Cardiac fibroblast (primary cell): ENCODE data around the gene CAV3.

ENCODE experiments used
- DNase-seq, 2 donors: peaks; one replicate each; pipeline versions ENCODE4 v3.0.0 to v3.0.0-alpha.2; 2010; ENCODE audit warnings: low read depth in 2 of 2
- H3K4me3 ChIP-seq, 2 donors: replicated peaks in 1 of 2; 1 replicate in 1 of 2; 2 replicates in 1 of 2; pipeline ENCODE4 v1.5.1; 2011; ENCODE audit warnings: low read depth in 2 of 2, low read length in 2 of 2, mild to moderate bottlenecking in 2 of 2, moderate library complexity in 1 of 2
- CTCF ChIP-seq: IDR thresholded peaks from one replicate; pipeline ENCODE4 v1.5.1; 2011; ENCODE audit warnings: low read depth, mild to moderate bottlenecking, low read length, inconsistent platforms

Gene CAV3

GRCh38 chr3:8755097-8755496 is 21.5 kb downstream of the CAV3 start:
- no peak overlapping the region for H3K4me3 ChIP-seq
- no peak for TF ChIP-seq CTCF
- DNase-seq = no peak

GRCh38 chr3:8755564-8756237 is 22.1 kb downstream of the CAV3 start:
- TF ChIP-seq CTCF = peak; percentile 46
- H3K4me3 ChIP-seq = no peak overlapping the region
- DNase-seq = peak in 1 of 2 donors; percentile 41

GRCh38 chr3:8756671-8757070 is 23.1 kb downstream of the CAV3 start:
- no peak overlapping the region for H3K4me3 ChIP-seq
- TF ChIP-seq CTCF = no peak
- peak in 1 of 2 donors; percentile 23 for DNase-seq

- DNase-seq = peak; percentile 23 to 64
- no peak overlapping the region for H3K4me3 ChIP-seq
- no peak for TF ChIP-seq CTCF
These were observed 24.2 kb downstream of the CAV3 start for GRCh38 chr3:8757551-8758518.

- no peak overlapping the region for H3K4me3 ChIP-seq
- TF ChIP-seq CTCF = no peak
- no peak for DNase-seq
These were observed 25.6 kb downstream of the CAV3 start for GRCh38 chr3:8759038-8759707.

- DNase-seq = no peak
- H3K4me3 ChIP-seq = no peak overlapping the region
- TF ChIP-seq CTCF = no peak
These were observed 26.5 kb downstream of the CAV3 start for GRCh38 chr3:8760091-8760490.
